HEK293 (cell line): Measurements from ENCODE around the gene FOXO3.
"Not testable (repeated sequence)": the region's sequence is repeated elsewhere in the genome, so short reads cannot be mapped to it uniquely, and the experiment has no call there.

Experiments
- CTCF ChIP-seq: fragments of 450-650 bp; formaldehyde crosslinking; IDR thresholded peaks from 2 replicates; pipeline ENCODE4 v1.5.1; 2016; ENCODE audit warnings: missing biosample characterization, missing genetic modification characterization
- SETDB1 ChIP-seq: IDR thresholded peaks from one replicate; pipeline ENCODE4 v1.6.1; 2017; ENCODE audit warnings: mild to moderate bottlenecking, low read length, moderate library complexity, mixed read lengths; ENCODE audit not compliant: insufficient read length
- ZBTB11 ChIP-seq: fragments of 450-650 bp; formaldehyde crosslinking; conservative IDR thresholded peaks from 2 replicates; pipeline ENCODE4 v1.5.1; 2016; ENCODE audit warnings: low read depth, missing biosample characterization, missing genetic modification characterization
- ZNF274 ChIP-seq, 2 experiments: fragments of 200-500 bp in 1 of 2; fragments of 450-650 bp in 1 of 2; sonication (Bioruptor generic) in 1 of 2; formaldehyde crosslinking in 1 of 2; IDR thresholded peaks; 2 replicates each; pipeline versions ENCODE4 v1.5.1 to v1.6.1; 2014 to 2016; ENCODE audit warnings: borderline replicate concordance in 1 of 2, inconsistent platforms in 1 of 2, low read length in 1 of 2, missing biosample characterization in 1 of 2, missing genetic modification characterization in 1 of 2
- ZNF302 ChIP-seq: fragments of 450-650 bp; formaldehyde crosslinking; IDR thresholded peaks from 2 replicates; pipeline ENCODE4 v1.5.1; 2016; ENCODE audit warnings: missing biosample characterization, missing genetic modification characterization, low read depth
- ZNF704 ChIP-seq: fragments of 450-650 bp; formaldehyde crosslinking; IDR thresholded peaks from 2 replicates; pipeline ENCODE4 v1.5.1; 2016; ENCODE audit warnings: missing biosample characterization, missing genetic modification characterization
- ZNF776 ChIP-seq: fragments of 450-650 bp; formaldehyde crosslinking; IDR thresholded peaks from 2 replicates; pipeline ENCODE4 v1.5.0; 2017; ENCODE audit warnings: missing biosample characterization, missing genetic modification characterization, borderline replicate concordance

- TF ChIP-seq ZNF274 (IDR thresholded peaks at IDR 0.05; ENCODE audit: low read length); ZNF274 (tag by site-specific recombination; IDR thresholded peaks at IDR 0.05; ENCODE audit: borderline replicate concordance); ZNF302 (tag by site-specific recombination); ZBTB11 (tag by site-specific recombination); CTCF (tag by site-specific recombination); ZNF776 (tag by site-specific recombination); SETDB1; ZNF704: not testable (repeated sequence)
Measured at GRCh38 chr6:108663494-108664064, 102.9 kb downstream of the FOXO3 start.
